Central memory CD8-positive, alpha-beta T cell (primary cell): ENCODE results near the gene PROM2.
"Not testable (repeated sequence)": the region's sequence is repeated elsewhere in the genome, so short reads cannot be mapped to it uniquely, and the experiment has no call there.

ENCODE experiments used
- ATAC-seq: fragments of 150-1000 bp; cut with Tn5 transposase; replicated peaks from 2 replicates; pipeline ENCODE4 v1.10.0; 2022; ENCODE audit warnings: mild to moderate bottlenecking, moderate FRiP score, moderate number of reproducible peaks; ENCODE audit not compliant: poor library complexity, severe bottlenecking; ENCODE audit errors: extremely low read depth
- DNase-seq, 2 donors: peaks; one replicate each; pipeline ENCODE4 v3.0.0; 2021; ENCODE audit warnings: low spot score in 2 of 2
- H3K27ac Mint-ChIP-seq: one replicate; pipeline ENCODE4 v1.8.0; 2022; ENCODE audit warnings: low read depth, mild to moderate bottlenecking, moderate library complexity, mixed read lengths
- H3K27me3 Mint-ChIP-seq: one replicate; pipeline ENCODE4 v1.8.0; 2022; ENCODE audit warnings: mixed read lengths
- H3K36me3 Mint-ChIP-seq: one replicate; pipeline ENCODE4 v1.8.0; 2022; ENCODE audit warnings: mild to moderate bottlenecking, moderate library complexity, mixed read lengths; ENCODE audit not compliant: insufficient read depth
- H3K4me1 Mint-ChIP-seq: one replicate; pipeline ENCODE4 v1.8.0; 2022; ENCODE audit warnings: mixed read lengths
- H3K4me3 Mint-ChIP-seq: one replicate; pipeline ENCODE4 v1.8.0; 2022; ENCODE audit warnings: mild to moderate bottlenecking, moderate library complexity, mixed read lengths
- H3K9me3 Mint-ChIP-seq: one replicate; pipeline ENCODE4 v1.8.0; 2022; ENCODE audit warnings: mixed read lengths

Gene PROM2

GRCh38 chr2:95274291-95275150 is at the start of gene PROM2:
Gene PROM2, plus strand, starts transcription at chr2:95274449. Its CDS starts 137 bp downstream, at chr2:95274586.
- DNase-seq (no peak), ATAC-seq (no peak)
- no peak within 1 kb of the TSS for H3K27ac Mint-ChIP-seq
- H3K9me3 Mint-ChIP-seq, result no peaks in the 10 kb centered on the region
- no peaks in the 10 kb centered on the region for H3K4me1 Mint-ChIP-seq
- peaks cover 8% of the 10 kb centered on the region for H3K27me3 Mint-ChIP-seq
- H3K4me3 Mint-ChIP-seq, result no peak within 1 kb of the TSS
- H3K36me3 Mint-ChIP-seq, result no peaks in the 10 kb centered on the region

GRCh38 chr2:95225658-95226057 is 48.6 kb upstream of the PROM2 start:
- ATAC-seq, result no peak
- Mint-ChIP-seq H3K4me1 (no peaks in the 10 kb centered on the region), H3K4me3 (no peak overlapping the region), H3K9me3 (peaks cover 33% of the 10 kb centered on the region), H3K27me3 (no peaks in the 10 kb centered on the region), H3K36me3 (peaks cover 3% of the 10 kb centered on the region), H3K27ac (no peak overlapping the region)
- DNase-seq, result no peak

GRCh38 chr2:95231723-95232122 is 42.5 kb upstream of the PROM2 start:
- Mint-ChIP-seq H3K4me1 (no peaks in the 10 kb centered on the region), H3K27me3 (no peaks in the 10 kb centered on the region), H3K27ac (no peak overlapping the region), H3K36me3 (no peaks in the 10 kb centered on the region), H3K9me3 (peaks cover 12% of the 10 kb centered on the region), H3K4me3 (no peak overlapping the region)
- DNase-seq (no peak), ATAC-seq (no peak)

GRCh38 chr2:95232232-95232631 is 42.0 kb upstream of the PROM2 start:
- no peaks in the 10 kb centered on the region for H3K27me3 Mint-ChIP-seq
- ATAC-seq, result no peak
- H3K4me1 Mint-ChIP-seq, result no peaks in the 10 kb centered on the region
- DNase-seq, result no peak
- no peak overlapping the region for H3K4me3 Mint-ChIP-seq
- H3K27ac Mint-ChIP-seq, result no peak overlapping the region
- peaks cover 12% of the 10 kb centered on the region for H3K9me3 Mint-ChIP-seq
- no peaks in the 10 kb centered on the region for H3K36me3 Mint-ChIP-seq

- no peak overlapping the region for H3K27ac Mint-ChIP-seq
- DNase-seq (no peak), ATAC-seq (no peak)
- peaks cover 16% of the 10 kb centered on the region for H3K9me3 Mint-ChIP-seq
- no peaks in the 10 kb centered on the region for H3K27me3 Mint-ChIP-seq
- H3K4me3 Mint-ChIP-seq, result no peak overlapping the region
- H3K4me1 Mint-ChIP-seq, result no peaks in the 10 kb centered on the region
- H3K36me3 Mint-ChIP-seq, result no peaks in the 10 kb centered on the region
These were observed 39.9 kb upstream of the PROM2 start for GRCh38 chr2:95234286-95234785.

GRCh38 chr2:95234816-95235215 is 39.4 kb upstream of the PROM2 start:
- Mint-ChIP-seq H3K36me3 (no peaks in the 10 kb centered on the region), H3K27me3 (no peaks in the 10 kb centered on the region), H3K27ac (no peak overlapping the region), H3K9me3 (peaks cover 13% of the 10 kb centered on the region), H3K4me1 (no peaks in the 10 kb centered on the region), H3K4me3 (no peak overlapping the region)
- ATAC-seq (no peak), DNase-seq (no peak)

- Mint-ChIP-seq H3K36me3 (no peaks in the 10 kb centered on the region), H3K9me3 (peaks cover 13% of the 10 kb centered on the region), H3K27me3 (no peaks in the 10 kb centered on the region), H3K4me1 (no peaks in the 10 kb centered on the region), H3K27ac (no peak overlapping the region), H3K4me3 (no peak overlapping the region)
- DNase-seq (no peak), ATAC-seq (no peak)
These were observed 36.1 kb upstream of the PROM2 start for GRCh38 chr2:95238131-95238530.

- no peaks in the 10 kb centered on the region for H3K36me3 Mint-ChIP-seq
- H3K4me3 Mint-ChIP-seq, result no peak overlapping the region
- H3K9me3 Mint-ChIP-seq, result peaks cover 20% of the 10 kb centered on the region
- H3K27ac Mint-ChIP-seq, result no peak overlapping the region
- H3K4me1 Mint-ChIP-seq, result no peaks in the 10 kb centered on the region
- no peaks in the 10 kb centered on the region for H3K27me3 Mint-ChIP-seq
- ATAC-seq (no peak), DNase-seq (no peak)
These were observed 34.2 kb upstream of the PROM2 start for GRCh38 chr2:95240091-95240490.

GRCh38 chr2:95240556-95240955 is 33.7 kb upstream of the PROM2 start:
- DNase-seq (no peak), ATAC-seq (no peak)
- Mint-ChIP-seq H3K36me3 (no peaks in the 10 kb centered on the region), H3K27ac (no peak overlapping the region), H3K4me1 (no peaks in the 10 kb centered on the region), H3K4me3 (no peak overlapping the region), H3K27me3 (no peaks in the 10 kb centered on the region), H3K9me3 (peaks cover 21% of the 10 kb centered on the region)

- H3K9me3 Mint-ChIP-seq, result peaks cover 28% of the 10 kb centered on the region
- H3K36me3 Mint-ChIP-seq, H3K4me1 Mint-ChIP-seq, H3K4me3 Mint-ChIP-seq, ATAC-seq, H3K27me3 Mint-ChIP-seq, DNase-seq, H3K27ac Mint-ChIP-seq: not testable (repeated sequence)
These were observed 32.2 kb upstream of the PROM2 start for GRCh38 chr2:95242084-95242483.

GRCh38 chr2:95258271-95258670 is 16.0 kb upstream of the PROM2 start:
- no peak overlapping the region for H3K27ac Mint-ChIP-seq
- H3K36me3 Mint-ChIP-seq, result peaks cover 2% of the 10 kb centered on the region
- peaks cover 41% of the 10 kb centered on the region for H3K27me3 Mint-ChIP-seq
- H3K4me3 Mint-ChIP-seq, result no peak overlapping the region
- ATAC-seq (no peak), DNase-seq (no peak)
- H3K9me3 Mint-ChIP-seq, result peaks cover 37% of the 10 kb centered on the region
- no peaks in the 10 kb centered on the region for H3K4me1 Mint-ChIP-seq

- DNase-seq, result no peak
- Mint-ChIP-seq H3K36me3 (no peaks in the 10 kb centered on the region), H3K27me3 (peaks cover 50% of the 10 kb centered on the region)
These were observed 13.9 kb upstream of the PROM2 start for GRCh38 chr2:95260028-95261023.

More at GRCh38 chr2:95260028-95261023, 13.9 kb upstream of the PROM2 start:
- Mint-ChIP-seq H3K27ac (no peak overlapping the region), H3K4me1 (no peaks in the 10 kb centered on the region), H3K4me3 (no peak overlapping the region), H3K9me3 (peaks cover 30% of the 10 kb centered on the region)
- no peak for ATAC-seq
